DND-41 (cell line): ENCODE measurements around the gene TMPRSS6.

Experiments used
- CTCF ChIP-seq: IDR thresholded peaks from 2 replicates; pipeline ENCODE4 v1.5.1; 2012; ENCODE audit warnings: borderline replicate concordance, low read length, moderate library complexity, mild to moderate bottlenecking; ENCODE audit not compliant: poor library complexity, severe bottlenecking; ENCODE audit errors: extremely low read depth
- EZH2 ChIP-seq: IDR thresholded peaks from 3 replicates; pipeline ENCODE4 v1.6.1; 2012; ENCODE audit warnings: borderline replicate concordance, low read depth, mild to moderate bottlenecking, moderate library complexity, low read length, inconsistent platforms; ENCODE audit not compliant: severe bottlenecking

- no peak for TF ChIP-seq CTCF
- no peak for TF ChIP-seq EZH2
These were observed 40.2 kb downstream of the TMPRSS6 start for GRCh38 chr22:37069319-37069718.
